C4-2B (cell line): ENCODE results near the gene DIABLO.

Source experiments
- H3K27ac ChIP-seq: fragments of 450-650 bp; 2 replicates; pipeline ENCODE4 v1.5.1; 2017
- CTCF ChIP-seq: fragments of 450-650 bp; conservative IDR thresholded peaks from 2 replicates; pipeline ENCODE4 v1.5.1; 2017; ENCODE audit warnings: mild to moderate bottlenecking
- ZFX ChIP-seq: fragments of 450-650 bp; IDR thresholded peaks from 2 replicates; pipeline ENCODE4 v1.6.1; 2017

The DIABLO gene

GRCh38 chr12:122192441-122192840 lies 33.4 kb downstream of the DIABLO start:
- TF ChIP-seq ZFX: no peak
- TF ChIP-seq CTCF: no peak
- no peak overlapping the region for H3K27ac ChIP-seq

- H3K27ac ChIP-seq: no peak overlapping the region
- TF ChIP-seq CTCF: peak; percentile 90
- TF ChIP-seq ZFX: no peak
Measured at GRCh38 chr12:122190842-122191668, 34.8 kb downstream of the DIABLO start.

- H3K27ac ChIP-seq: no peak overlapping the region
- TF ChIP-seq CTCF: no peak
Measured at GRCh38 chr12:122189626-122190475, 36.0 kb downstream of the DIABLO start.

- H3K27ac ChIP-seq: no peak overlapping the region
- TF ChIP-seq CTCF: no peak
- no peak for TF ChIP-seq ZFX
Measured at GRCh38 chr12:122187466-122187865, 38.4 kb downstream of the DIABLO start.

- no peak for TF ChIP-seq CTCF
- TF ChIP-seq ZFX: no peak
- no peak overlapping the region for H3K27ac ChIP-seq
Measured at GRCh38 chr12:122185494-122186082, 40.3 kb downstream of the DIABLO start.

GRCh38 chr12:122185079-122185478 lies 40.8 kb downstream of the DIABLO start:
- no peak for TF ChIP-seq ZFX
- no peak for TF ChIP-seq CTCF
- H3K27ac ChIP-seq: no peak overlapping the region

GRCh38 chr12:122184517-122184916 lies 41.3 kb downstream of the DIABLO start:
- no peak overlapping the region for H3K27ac ChIP-seq
- TF ChIP-seq ZFX: no peak
- no peak for TF ChIP-seq CTCF
